Non-pigmented ciliary epithelial cell (primary cell): ENCODE measurements around the gene STK4.

Experiments
- DNase-seq: peaks from one replicate; pipeline ENCODE4 v3.0.0-alpha.2; 2010; ENCODE audit warnings: low read depth

The STK4 gene

DNA sequence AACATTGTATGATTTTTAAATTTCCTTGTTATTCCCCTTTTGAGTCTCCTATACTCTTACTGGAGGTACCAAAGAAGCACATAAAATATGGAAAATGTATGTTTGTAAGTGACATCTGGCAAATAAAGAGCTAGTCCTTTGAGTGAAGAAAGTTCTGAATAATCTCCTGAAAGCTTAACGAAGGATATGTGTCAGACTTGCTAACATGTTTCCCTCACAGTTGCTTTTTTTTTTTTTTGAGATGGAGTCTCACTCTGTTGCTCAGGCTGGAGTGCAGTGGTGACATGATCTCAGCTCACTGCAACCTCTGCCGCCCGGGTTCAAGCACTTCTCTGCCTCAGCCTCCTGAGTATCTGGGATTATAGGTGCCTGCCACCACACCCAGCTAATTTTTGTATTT is 63.6 kb downstream of the STK4 start:
- no peak for DNase-seq

DNA sequence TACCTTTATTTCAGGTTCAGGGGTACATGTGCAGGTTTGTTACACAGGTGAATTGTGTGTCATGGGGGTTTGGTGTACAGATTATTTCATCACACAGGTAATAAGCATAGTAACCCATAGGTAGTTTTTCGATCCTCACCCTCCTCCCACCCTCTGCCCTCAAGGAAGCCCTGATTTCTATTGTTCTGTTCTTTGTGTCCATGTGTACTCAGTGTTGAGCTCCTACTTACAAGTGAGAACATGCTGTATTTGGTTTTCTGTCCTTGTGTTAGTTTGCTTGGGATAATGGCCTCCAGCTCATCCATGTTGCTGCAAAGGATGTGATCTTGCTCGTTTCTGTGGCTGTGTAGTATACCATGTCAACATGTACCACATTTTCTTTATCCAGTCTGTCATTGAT is 66.0 kb downstream of the STK4 start:
- no peak for DNase-seq

DNA sequence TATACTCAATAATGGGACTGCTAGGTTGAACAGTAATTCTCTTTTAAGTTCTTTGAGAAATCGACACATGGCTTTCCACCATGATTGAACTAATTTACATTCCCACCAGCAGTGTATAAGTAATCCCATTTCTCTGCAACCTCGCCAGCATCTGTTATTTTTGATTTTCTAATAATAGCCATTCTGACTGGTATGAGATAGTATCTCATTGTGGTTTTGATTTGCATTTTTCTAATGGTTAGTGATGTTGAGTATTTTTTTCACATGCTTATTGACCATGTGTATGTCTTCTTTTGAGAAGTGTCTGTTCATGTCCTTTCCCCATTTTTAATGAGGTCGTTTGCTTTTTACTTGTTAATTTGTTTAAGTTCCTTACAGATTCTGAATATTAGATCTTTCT is 66.5 kb downstream of the STK4 start:
- DNase-seq, result no peak

DNA sequence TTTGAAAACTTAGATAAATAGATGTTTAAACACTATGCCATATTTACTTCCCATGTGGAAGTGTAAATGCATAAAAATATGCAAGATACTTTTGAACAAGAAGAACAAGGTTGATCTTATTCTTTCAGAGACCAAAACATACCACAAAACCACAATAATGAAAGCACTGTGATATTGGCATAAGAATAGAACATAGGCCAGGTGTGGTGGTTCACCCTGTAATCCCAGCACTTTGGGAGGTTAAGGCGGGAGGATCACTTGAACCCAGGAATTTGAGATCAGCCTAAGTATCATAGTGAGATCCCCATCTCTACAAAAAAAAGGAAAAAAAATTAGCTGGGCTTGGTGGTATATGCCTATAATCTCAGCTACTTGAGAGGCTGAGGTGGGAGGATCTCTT is 68.1 kb downstream of the STK4 start:
- DNase-seq, result no peak

DNA sequence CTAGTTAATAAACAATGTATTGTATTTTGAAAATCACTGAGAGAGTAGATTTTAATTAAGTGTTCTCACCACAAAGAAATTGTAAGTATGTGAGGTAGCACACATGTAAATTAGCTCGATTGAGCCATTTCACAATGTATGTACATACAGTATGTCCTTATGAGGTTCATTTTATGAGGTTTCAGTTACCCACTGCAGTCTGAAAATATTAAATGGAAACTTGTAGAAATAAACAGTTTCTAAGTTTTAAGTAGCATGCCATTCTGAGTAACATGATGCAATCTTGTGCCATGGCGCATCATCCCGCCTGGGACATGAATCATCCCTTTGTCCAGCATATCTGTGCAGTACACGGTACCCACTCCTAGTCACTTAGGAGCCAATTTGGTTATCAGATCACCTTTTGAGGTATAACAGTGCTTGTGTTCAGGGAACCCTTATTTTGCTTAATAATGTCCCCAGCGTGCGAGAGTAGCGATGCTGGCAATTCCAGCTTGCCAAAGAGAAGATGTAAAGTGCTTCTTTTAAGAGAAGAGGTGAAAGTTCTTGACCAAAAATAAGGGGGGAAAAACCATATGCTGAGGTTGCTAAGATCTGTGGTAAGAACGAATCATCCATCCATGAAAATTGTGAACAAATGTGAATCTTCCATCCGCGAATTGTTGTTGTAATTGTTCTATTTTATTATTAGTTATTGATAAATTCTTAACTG is 69.9 kb downstream of the STK4 start:
- DNase-seq, result no peak

DNA sequence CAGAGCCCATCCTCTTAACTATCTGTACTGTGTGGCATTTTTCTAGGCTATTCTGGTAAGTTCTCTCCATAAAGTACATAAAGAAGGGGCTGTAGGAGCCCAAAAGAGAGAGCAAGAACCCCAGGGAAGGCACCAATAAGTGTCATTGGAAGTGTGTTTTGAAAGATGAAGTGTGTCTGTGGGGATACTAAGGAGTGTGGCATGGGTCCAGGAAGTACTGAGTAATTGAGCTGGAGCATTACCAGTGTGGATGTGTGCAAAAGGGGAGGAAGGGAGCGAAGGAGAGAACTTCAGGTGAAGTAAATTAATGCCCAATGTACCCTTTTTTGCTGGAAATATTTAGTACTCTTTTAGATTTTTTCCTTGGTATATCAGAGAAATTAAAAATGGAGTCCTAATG is 70.7 kb downstream of the STK4 start:
- DNase-seq, result no peak

DNA sequence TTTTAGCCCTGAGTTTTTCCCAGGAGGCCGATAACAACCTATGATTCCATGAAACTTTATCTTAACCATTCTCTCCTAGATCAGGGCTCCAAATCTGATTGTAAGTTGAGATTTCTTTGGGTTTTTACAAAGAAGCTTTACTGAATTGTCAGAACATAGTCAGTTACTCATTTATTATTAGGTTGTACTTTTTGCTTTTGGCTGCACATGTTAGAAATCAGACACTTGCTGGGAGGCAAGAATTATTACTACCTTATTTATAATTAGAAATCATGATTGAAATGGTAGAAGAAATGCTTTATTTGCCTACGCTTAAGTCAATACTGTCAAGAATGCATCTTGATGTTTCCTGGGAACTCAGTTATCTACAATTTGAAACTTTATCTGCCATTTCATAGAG is 71.3 kb downstream of the STK4 start:
- no peak for DNase-seq

DNA sequence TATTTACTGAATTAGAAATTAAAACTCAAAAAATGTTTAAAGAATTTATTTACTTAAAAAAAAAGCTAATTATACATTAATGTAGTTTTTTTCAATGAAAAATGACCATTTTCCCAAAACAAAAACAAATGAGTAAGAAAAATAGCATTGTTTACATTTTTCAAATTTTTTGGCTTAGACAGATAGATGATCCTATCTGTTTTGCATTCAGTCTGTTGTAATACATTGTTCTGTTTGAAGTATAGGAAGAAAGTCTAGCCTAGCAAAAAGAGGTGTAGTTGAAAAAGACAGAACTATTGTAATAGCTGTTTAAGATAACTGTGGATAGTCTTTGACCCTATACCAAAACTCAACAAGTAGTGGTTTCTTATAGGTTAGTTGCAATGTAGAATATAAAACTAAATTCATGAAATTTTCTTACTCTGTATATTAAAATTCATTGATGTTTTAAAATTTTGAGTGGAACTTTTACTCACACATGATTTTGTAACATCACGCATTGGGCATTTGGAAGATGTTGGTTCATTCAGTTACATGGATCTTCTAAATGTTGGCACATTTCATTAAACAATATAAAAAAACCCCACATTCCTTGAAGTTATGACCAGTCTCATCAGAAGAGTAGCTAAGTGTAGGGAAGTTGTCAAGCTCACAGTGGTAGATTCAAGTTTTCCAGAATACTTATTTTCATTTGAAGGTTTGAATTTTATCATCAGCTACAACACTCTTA is 72.6 kb downstream of the STK4 start:
- DNase-seq, result no peak

DNA sequence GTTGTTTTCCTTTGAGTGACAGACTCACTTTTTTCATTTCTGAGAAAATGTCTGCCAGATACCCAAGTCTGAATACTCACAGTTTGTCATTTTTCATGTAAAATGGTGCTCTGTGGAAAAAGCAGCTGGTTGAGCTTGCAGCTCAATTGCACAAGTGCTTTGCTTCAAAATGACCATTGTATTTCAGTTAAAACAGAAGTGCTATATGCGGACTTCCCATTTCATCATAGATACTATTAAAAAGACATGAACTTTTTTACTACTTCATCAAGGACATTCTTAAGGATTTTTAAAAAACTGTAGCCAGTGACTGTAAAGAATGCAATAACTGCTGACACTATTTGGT is 73.1 kb downstream of the STK4 start:
- DNase-seq, result no peak

DNA sequence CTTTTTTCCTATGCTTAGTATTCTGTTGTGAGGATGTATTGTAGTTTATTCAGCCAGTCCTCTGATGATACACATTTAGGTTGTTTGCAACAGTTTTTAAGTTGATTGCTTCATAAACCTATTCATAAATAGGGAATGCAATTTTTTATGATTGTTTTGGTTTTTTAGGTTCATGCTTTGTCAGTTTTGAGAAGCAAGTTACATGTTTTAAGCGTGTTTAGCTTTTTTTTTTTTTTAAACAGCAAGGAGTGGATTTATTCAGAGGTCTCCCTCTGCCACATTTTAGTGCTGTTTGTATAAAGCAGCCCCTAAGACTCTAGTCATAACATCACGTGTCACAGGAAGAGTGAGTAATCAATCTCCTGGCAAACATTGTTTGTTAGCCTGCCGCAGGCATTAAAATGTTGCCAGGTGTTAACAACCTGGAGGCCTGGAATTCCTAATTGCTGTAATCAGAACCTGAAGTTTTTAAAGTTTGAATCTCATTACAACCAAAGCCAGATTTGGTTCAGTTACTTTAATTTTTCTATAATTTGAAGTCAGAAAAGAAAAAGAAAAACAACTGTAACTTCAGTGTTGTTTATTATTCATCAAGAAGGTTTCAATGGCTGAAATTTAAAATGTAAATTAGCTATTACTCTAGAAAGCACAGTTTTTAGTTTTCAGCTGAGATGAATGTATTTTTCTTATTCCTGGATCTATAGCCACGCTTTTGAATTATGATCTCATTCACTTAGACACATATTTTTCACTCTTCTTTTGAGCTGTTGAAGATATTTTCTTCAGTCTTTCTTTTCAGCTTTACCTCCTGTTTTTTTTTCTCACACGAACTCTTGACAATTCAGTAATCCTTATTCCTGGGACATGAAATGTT is 75.4 kb downstream of the STK4 start:
- DNase-seq, result no peak

DNA sequence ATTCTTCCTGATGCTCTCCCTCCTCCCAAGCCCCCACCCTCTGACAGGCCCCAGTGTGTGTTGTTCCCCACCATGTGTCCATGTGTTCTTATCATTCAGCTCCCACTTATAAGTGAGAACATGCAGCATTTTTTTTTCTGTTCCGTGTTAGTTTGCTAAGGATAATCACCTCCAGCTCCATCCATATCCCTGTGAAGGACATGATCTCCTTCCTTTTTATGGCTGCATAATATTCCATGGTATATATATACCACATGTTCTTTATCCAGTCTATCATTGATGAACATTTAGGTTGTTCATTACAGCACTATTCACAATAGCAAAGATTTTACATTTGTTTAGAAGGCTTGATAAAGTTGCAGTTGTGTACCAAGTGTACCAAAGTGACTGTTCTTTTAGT is 76.7 kb downstream of the STK4 start:
- DNase-seq, result no peak

DNA sequence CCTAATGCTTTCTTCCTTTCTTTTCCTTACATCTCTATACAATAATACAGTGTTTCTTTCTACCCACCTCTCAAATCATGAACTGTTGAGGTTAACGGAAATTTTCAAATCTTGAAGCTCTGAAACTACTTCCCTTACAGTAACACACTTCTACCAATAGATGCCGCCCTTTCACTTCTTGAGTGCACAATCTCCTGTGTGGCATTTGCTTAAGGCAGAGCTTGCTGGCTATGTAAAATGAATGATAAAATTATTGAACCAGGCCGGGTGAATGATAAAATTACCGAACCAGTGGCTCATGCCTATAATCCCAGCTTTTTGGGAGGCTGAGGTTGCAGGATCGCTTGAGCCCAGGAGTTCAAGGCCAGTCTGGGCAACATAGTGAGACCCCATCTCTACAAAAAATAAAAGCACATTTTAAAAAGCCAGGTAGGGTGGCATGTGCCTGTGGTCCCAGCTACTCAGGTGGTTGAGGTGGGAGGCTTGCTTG is 77.8 kb downstream of the STK4 start:
- DNase-seq, result no peak

DNA sequence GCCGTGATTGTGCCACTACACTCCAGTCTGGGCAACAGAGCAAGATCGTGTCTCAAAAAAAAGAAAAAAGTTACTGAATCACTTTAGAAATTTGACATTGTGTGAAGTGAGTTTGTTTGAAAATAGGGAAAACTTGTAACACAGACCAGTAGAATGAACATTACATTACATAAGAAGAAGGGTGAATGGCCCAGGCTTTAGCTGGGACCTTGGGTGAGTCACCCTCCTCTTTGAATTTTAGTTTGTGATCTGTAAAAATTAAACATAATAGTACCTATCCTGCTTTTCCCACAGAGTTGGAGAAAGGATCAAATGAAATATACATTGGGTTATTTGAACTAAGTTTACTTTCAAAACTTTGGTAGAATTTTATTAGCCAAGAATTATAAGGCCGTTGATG is 78.3 kb downstream of the STK4 start:
- no peak for DNase-seq

DNA sequence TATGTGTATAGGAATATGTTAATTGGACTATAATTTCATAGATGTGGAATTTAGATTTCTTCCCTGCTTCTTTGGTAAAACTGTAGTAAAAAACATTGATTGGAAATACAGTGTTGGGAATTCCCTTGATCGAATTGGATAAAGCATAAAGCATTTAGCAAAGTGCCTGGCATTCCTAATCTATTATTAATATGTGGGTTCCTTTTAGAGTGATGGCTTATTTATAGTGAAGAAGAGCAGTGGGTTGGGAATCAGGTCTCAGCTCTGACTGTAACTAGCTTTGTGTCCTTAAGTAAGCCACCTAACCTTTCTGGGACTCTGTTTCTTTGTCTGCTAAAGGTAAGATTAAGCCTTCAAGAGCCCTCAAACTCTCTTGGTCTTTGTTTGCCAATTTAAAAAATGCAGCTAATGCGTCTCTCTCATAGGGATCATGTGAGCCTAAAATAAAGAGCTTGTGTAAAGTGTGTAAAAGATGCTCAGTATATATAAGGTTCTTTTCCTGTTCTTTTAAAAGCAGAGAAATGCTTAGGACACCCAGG is 81.3 kb downstream of the STK4 start:
- no peak for DNase-seq

DNA sequence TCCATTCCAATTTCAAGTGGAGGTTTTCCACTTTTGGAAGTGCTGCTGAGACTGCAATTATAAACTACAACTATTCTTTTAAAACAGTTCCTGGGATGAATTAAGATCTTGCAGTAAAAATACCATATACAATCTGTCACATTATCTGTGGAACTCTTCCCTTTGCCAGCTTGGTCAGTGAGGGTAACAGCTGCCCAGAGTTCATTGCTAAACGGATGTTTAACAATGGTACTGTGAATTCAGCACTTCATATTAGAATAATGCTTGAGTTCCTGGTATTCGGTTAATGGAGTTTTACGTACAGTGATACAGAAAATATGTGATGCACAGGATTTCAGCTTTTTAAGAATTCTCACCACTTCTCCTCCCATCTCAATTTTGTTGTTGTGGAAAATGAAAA is 83.1 kb downstream of the STK4 start:
- no peak for DNase-seq

DNA sequence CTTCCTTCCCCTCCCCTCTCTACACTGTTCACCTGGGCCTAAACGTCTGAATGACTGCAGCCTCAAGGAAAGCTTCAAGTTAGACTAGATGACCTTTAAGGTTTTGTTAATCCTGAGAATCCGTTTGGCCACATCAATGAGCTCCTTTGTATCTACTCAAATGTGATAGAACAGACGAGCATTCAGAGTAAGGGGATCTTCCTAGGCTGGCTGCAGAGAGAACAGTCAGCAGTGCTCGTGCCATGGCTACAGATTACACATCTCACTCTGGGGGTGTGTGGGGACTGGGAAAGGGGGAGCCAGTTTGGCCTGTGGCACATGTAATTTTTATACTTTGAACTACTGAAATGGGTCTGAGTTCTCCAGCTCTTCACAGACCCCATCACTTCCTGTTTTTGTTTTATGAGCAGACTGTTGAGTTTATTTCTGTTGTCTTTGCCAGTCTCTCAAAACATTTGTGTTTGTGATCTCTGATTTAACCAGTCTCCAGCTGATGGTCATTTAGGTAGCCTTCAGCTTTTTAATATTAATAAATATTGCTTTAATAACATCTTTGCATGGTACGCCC is 83.7 kb downstream of the STK4 start:
- no peak for DNase-seq

DNA sequence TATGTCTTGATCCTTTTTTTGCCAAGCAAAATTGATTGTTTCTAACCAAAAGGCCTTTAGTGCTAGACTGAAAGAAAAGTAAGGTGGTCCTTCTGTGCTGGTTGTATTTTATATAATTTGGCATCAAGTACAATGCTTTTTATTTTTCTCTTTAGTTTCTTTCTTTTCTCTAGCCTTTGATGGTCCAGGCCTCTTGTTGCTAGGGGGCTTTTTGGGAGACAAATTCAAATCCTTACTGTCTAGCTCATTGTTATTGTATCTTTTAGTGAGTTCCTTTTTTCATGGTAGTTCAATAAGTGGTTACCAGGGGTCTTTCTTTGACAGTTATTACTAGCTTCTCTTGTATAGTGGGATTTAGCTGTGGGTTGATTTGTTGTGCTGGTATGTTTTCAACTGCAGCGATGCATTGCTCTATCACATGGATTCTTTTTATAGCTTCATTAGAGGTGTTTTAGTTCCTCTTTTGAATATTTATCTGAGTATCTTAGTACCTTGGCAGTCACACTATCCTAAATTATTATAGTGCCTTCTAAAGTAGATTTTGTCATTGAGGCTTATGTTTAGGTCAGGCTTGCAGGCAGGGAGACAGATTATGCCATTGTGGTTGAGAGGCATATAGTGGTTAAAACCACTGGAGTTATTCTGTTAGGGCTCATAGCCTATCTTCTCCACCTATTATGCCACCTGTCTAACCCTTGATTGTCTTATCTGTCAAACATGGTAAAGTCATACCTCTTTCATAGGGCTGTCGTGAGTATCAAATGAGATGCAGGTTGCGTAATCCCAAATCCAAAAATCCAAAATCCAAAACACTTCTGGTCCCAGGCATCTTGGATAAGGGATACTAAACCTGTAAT is 85.1 kb downstream of the STK4 start:
- no peak for DNase-seq

DNA sequence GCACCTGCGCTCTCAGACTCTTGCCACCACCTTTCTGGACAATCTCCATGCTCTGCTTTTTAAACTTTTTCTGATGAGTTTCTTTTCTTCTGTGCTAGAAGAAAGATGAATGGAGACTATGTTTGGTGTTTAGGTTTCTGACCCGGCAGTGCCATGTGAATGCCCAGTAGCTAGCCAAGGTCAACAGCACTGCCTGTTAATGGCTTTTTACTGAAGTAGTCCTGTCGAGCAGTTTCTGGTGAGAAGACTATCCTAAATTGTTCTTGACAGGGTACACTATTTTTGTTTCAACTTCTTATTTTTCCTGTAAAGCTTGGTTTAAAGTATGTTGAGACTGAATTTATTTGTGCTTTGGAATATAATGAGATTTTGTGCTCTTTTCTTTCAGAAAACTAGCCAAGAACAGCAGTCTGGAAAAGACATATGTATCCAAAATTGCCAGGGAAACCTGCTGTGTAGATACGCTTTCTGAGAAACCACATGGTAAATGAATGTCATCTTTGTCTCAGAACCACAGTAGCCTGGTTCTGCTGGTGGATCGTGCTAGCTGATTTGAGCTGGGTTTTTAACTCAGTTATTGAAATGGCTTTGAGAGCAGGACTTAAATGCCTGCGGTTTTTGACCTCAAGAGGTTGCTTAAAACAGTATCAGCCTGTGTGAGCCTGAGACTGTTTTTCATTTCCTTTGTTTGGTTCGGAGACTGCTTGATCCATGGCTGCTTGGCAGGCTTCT is 86.6 kb downstream of the STK4 start:
- DNase-seq, result no peak

DNA sequence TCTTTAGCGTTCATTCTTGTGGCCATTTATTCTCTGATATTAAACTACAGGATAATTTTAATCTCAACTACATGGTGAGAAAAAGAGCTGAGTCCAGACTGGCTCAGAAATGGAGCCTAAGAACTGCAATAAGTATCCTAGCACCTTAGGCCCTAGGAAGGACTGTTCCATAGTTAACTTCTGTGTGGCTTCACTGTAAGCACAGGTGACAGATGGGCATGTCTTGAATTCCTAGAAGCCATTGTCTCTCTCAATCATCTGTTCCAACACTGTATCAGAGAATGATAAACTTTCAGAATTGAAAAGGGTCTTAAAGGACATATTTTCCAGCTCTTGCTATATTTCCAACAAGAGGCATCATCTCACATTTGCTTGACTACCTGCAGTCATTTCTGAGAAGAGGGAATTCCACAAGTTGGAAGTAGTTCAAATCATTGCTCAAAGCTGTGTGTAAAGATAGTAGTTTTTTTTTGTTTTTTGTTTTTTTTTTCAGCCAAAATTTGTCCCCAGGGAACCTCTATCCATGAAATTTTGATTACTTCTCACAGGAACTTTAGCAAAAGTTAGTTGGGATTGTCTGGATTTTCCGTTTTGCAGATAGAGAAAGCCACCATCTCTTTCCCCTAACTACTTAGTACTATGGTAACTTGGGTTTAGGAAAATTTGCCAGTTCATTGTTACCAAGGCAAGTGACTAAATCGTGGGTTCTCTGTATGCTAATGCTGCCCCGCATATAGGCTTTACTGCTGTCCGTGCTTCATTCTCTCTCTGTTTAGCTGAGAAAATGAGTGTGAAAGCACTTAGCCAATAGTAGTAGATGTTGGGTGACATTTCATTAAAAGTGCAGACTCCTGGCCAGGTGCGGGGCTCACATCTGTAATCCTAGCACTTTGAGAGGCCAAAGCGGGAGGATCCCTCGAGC is 87.4 kb downstream of the STK4 start:
- DNase-seq, result no peak

DNA sequence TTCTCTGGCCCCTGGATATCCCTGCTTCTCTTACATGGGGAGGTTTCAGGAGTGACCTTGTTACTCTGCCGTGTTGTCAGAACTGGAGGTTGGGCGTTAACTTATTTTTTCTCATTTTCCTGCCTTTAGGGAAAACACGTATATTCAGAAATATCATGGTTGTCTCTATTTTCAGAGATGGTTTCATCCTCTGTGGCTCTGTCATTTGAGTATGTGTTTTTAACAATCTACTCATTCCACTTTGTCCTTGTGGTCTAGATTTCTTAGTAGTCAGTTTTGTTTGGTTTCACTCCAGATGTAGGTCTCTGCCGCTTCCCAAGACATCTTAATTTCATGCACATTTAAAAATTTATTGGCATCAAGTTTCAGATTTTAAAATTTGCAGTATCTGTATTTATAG is 88.7 kb downstream of the STK4 start:
- no peak for DNase-seq
